HepG2 (cell line): Measurements from ENCODE around the gene NCF4. TPM values are rescaled to one million over a fixed set of nuclear protein-coding genes. Genes with fewer than 3 reads are reported as not detected.

Experiments
- ATAC-seq: fragments of 200-7000 bp; cut with Tn5 transposase; 3 replicates; pipeline ENCODE4 v1.9.1; 2020; ENCODE audit warnings: mild to moderate bottlenecking, moderate library complexity
- BruUV-seq: library from RNA; stranded (reverse); fragments of 400-500 nt; replicated peaks from 2 replicates; lab custom pipeline; 2021; lab: Mats Ljungman, UMichigan
- CTCF ChIA-PET: fragments of 300-600 bp; formaldehyde crosslinking; extraction: SDS; loops from one replicate; lab custom pipeline; 2021; ENCODE audit warnings: low total read pairs, inconsistent platforms, low intra/inter-chr PET ratio; lab: Yijun Ruan, JAX
- POLR2A ChIA-PET: fragments of 350-600 bp; sonication (Branson Sonifier 250); formaldehyde crosslinking; loops from one replicate; lab custom pipeline; 2020; ENCODE audit warnings: antibody characterized with exemption, inconsistent platforms; lab: Yijun Ruan, JAX
- DNase-seq: peaks from one replicate; pipeline ENCODE4 v3.0.0-alpha.2; 2015; ENCODE audit warnings: low spot score
- FAIRE-seq: peaks from 3 replicates; lab custom pipeline; 2011; peaks lifted over from hg19 to GRCh38; lab: Jason Lieb, UNC
- H2AFZ ChIP-seq: one replicate; pipeline ENCODE4 v1.6.1; 2011; ENCODE audit warnings: low read length, inconsistent platforms
- H3K27ac ChIP-seq: fragments of 300-600 bp; 3 replicates; pipeline ENCODE4 v1.8.0; 2011; ENCODE audit warnings: mixed run types, mild to moderate bottlenecking, mixed read lengths, low read length, inconsistent platforms; ENCODE audit not compliant: insufficient read depth; ENCODE audit errors: extremely low read length
- H3K27me3 ChIP-seq, 2 experiments: fragments of 200-600 bp in 1 of 2; 2 replicates in 1 of 2; 3 replicates in 1 of 2; pipeline versions ENCODE4 v1.6.0 to v1.8.0; 2011; ENCODE audit warnings: low read length in 2 of 2, mild to moderate bottlenecking in 2 of 2, moderate library complexity in 2 of 2, inconsistent platforms in 1 of 2; ENCODE audit not compliant: insufficient read depth in 2 of 2, control insufficient read depth in 1 of 2
- H3K36me3 ChIP-seq, 2 experiments: fragments of 200-600 bp in 1 of 2; replicated peaks in 1 of 2; 2 replicates in 1 of 2; 3 replicates in 1 of 2; pipeline versions ENCODE4 v1.5.1 to v1.8.0; 2011; ENCODE audit warnings: low read length in 2 of 2, inconsistent platforms in 1 of 2; ENCODE audit not compliant: insufficient read depth in 2 of 2, control insufficient read depth in 1 of 2
- H3K4me1 ChIP-seq: 2 replicates; pipeline ENCODE4 v1.5.1; 2012; ENCODE audit warnings: low read length, inconsistent platforms; ENCODE audit not compliant: insufficient read depth
- H3K4me2 ChIP-seq: 2 replicates; pipeline ENCODE4 v1.6.0; 2011; ENCODE audit warnings: low read depth, low read length, inconsistent platforms
- H3K4me3 ChIP-seq, 3 experiments: fragments of 200-600 bp in 1 of 3; sonication (generic), shearing (Covaris generic) in 1 of 3; replicated peaks in 1 of 3; 2 replicates each; pipeline ENCODE4 v1.5.1; 2011 to 2016; ENCODE audit warnings: low read length in 3 of 3, inconsistent platforms in 2 of 3, low read depth in 2 of 3, mild to moderate bottlenecking in 2 of 3, control low read depth in 1 of 3, mixed read lengths in 1 of 3; ENCODE audit not compliant: insufficient read depth in 1 of 3
- H3K79me2 ChIP-seq: one replicate; pipeline ENCODE4 v1.6.1; 2011; ENCODE audit warnings: low read length, inconsistent platforms; ENCODE audit not compliant: insufficient read depth
- H3K9ac ChIP-seq: 2 replicates; pipeline ENCODE4 v1.6.0; 2011; ENCODE audit warnings: mild to moderate bottlenecking, low read depth, low read length, inconsistent platforms; ENCODE audit not compliant: insufficient read depth
- H3K9me3 ChIP-seq: 2 replicates; pipeline ENCODE4 v1.5.1; 2012; ENCODE audit warnings: mild to moderate bottlenecking, low read length
- H4K20me1 ChIP-seq: 2 replicates; pipeline ENCODE4 v1.6.0; 2011; ENCODE audit warnings: inconsistent platforms, mild to moderate bottlenecking, low read length, moderate library complexity; ENCODE audit not compliant: insufficient read depth
- MAFF ChIP-seq: IDR thresholded peaks from 2 replicates; pipeline ENCODE4 v1.6.1; 2011; ENCODE audit warnings: low read depth, low read length, improper control_type of control experiment
- MAFK ChIP-seq, 2 experiments: IDR thresholded peaks in 1 of 2; conservative IDR thresholded peaks in 1 of 2; 2 replicates each; pipeline ENCODE4 v1.6.1; 2011; ENCODE audit warnings: improper control_type of control experiment in 2 of 2, low read length in 2 of 2
- NFYB ChIP-seq: sonication (generic); formaldehyde crosslinking; IDR thresholded peaks from 2 replicates; pipeline ENCODE4 v1.4.0; 2020; ENCODE audit warnings: missing genetic modification reagents
- ZBTB3 ChIP-seq: sonication (generic); formaldehyde crosslinking; IDR thresholded peaks from 2 replicates; pipeline ENCODE4 v1.4.0; 2020; ENCODE audit warnings: low read depth, mild to moderate bottlenecking, moderate library complexity, missing genetic modification reagents, borderline replicate concordance
- ZNF12 ChIP-seq: sonication (generic); formaldehyde crosslinking; IDR thresholded peaks from 2 replicates; pipeline ENCODE4 v1.5.0; 2020; ENCODE audit warnings: missing genetic modification reagents
- WGBS: methylation state at CpG from one replicate; pipeline ENCODE4 v1.1.6; 2017; ENCODE audit warnings: low lambda C conversion rate; 5-methylcytosine and 5-hydroxymethylcytosine counted together
- in situ Hi-C: cut with HindIII; loops from 2 replicates; pipeline ENCODE4 v1.10.0; 2017; ENCODE audit warnings: low pct_unique_long_range_greater_than_20kb; ENCODE audit not compliant: extremely low pct_ligation_motif_present
- intact Hi-C: fragments of 100-400 bp; cut with micrococcal nuclease; formaldehyde crosslinking; loops from one replicate; pipeline ENCODE4 v1.10.0; 2022; ENCODE audit not compliant: unreplicated experiment
- polyA plus RNA-seq, 8 experiments: library from polyadenylated mRNA; depleted of rRNA in 3 of 8; stranded (reverse) in 7 of 8; unstranded in 1 of 8; fragments of >200 nt; fragmentation: Illumina TruSeq in 4 of 8; extraction: Trizol in 4 of 8; gene quantifications; 2 replicates each; pipeline versions ENCODE4 v1.2.1 to v1.2.3, GENCODE V29; 2011 to 2016; ENCODE audit warnings: low read depth in 4 of 8, missing spikeins in 1 of 8, mixed read lengths in 1 of 8; ENCODE audit not compliant: insufficient read depth in 1 of 8
- total RNA-seq, 5 experiments: library from RNA; depleted of rRNA; stranded (reverse); fragments of >200 nt; fragmentation: Illumina TruSeq; extraction: Trizol; gene quantifications; 2 replicates each; pipeline ENCODE4 v1.2.3, GENCODE V29; 2016; ENCODE audit warnings: low read depth in 1 of 5
- TF ChIP-seq, protein P1 (sequence below): IDR thresholded peaks from 2 replicates; pipeline ENCODE4 v1.6.1; 2016; ENCODE audit warnings: mild to moderate bottlenecking, missing biosample characterization, missing genetic modification reagents

Gene NCF4
- total and polyA plus RNA-seq, 2 of the 13 experiments (the other 11 are each of a cell fraction or from before 2014, with no cell fraction given): not detected

DNA sequence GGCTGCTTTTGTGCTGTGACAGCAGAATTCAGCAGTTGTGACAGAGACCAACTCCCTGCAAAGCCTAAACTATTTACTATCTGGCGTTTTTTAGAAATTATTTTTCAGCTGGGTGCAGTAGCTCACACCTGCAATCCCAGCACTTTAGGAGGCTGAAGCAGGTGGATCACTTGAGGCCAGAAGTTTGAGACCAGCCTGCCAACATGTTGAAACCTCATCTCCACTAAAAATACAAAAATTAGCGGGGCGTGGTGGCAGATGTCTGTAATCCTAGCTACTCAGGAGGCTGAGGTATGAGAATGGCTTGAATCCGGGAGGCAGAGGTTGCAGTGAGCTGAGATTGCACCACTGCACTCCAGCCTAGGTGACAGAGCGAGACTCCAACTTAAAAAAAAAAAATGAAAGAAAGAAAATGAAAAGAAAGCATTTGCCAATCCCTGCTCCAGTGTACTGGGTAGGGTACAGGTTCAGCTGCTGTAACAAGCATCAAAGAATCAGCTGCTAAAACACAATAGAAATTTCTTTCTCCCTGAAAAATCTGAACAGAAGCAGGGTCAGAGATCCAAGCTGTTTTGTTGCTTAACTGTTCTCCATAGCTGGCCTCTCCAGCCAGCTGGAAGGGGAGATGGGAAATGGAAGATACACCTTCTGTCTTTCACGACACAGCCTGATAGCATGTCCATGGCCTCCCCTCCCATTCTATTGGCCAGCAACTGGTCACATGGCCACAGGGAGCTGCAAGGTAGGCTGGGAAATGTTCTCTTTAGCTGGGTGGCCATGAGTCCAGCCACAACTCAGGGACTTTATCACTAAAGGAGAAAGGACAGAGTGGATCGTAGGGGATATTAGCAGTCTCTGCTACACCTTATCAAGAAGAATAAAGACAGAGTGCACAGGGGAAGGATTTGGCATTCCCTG is 8.5 kb upstream of the NCF4 start:
- ATAC-seq (no peak), DNase-seq (no peak)
- TF ChIP-seq MAFK (conservative IDR thresholded peaks at IDR 0.05 in 1 of 2, IDR thresholded peaks at IDR 0.05 in 1 of 2; ENCODE audit: low read length in 2 of 2) (0 out of 4 replicates have a peak, but pooled peaks of 1 of the 2 experiments have one; percentile 19), NFYB (CRISPR knock-in tag) (peak; percentile 42; the same call in 1 of the 2 replicates), ZBTB3 (CRISPR knock-in tag) (no peak), MAFF (0 out of 2 replicates have a peak, but pooled peaks have one; percentile 13), ZNF12 (peak; percentile 82)
- TF ChIP-seq, protein P1, sequence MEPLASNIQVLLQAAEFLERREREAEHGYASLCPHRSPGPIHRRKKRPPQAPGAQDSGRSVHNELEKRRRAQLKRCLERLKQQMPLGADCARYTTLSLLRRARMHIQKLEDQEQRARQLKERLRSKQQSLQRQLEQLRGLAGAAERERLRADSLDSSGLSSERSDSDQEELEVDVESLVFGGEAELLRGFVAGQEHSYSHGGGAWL (CRISPR knock-in tag): no peak
- TF ChIP-seq, all 625 proteins: peak for 4
- FAIRE-seq: no peak
- Histone ChIP-seq H2AFZ (no peak overlapping the region), H3K9me3 (no peaks in the 10 kb centered on the region), H3K9ac (no peak overlapping the region), H3K4me3 (no peak overlapping the region), H3K4me1 (no peaks in the 10 kb centered on the region), H3K4me2 (no peak overlapping the region), H3K36me3 (no peaks in the 10 kb centered on the region), H3K27ac (no peak overlapping the region), H4K20me1 (no peaks in the 10 kb centered on the region), H3K79me2 (no peaks in the 10 kb centered on the region), H3K27me3 (peaks cover 1 to 46% of the 10 kb centered on the region in 2 experiments; a peak in 4 of 5 replicates)
- BruUV-seq: no TSS peak
- CTCF ChIA-PET: no interaction called here
- intact Hi-C loops: no loop called here
- POLR2A ChIA-PET: no interaction called here
- under 1% methylated on average over 7 of the region's 7 CpGs for WGBS
- in situ Hi-C loops: loop anchor here (10.0 kb wide), 1 partner anchor 122 kb away; no protein-coding TSS in a partner anchor
